HCT116 (cell line): ENCODE results near the gene TOMM22. TPM values are rescaled to one million over a fixed set of nuclear protein-coding genes. Genes with fewer than 3 reads are reported as not detected.

Source experiments
- ATAC-seq: fragments of 200-7000 bp; cut with Tn5 transposase; 2 replicates; pipeline ENCODE4 v1.9.1; 2020; ENCODE audit warnings: mild to moderate bottlenecking, moderate library complexity
- BruUV-seq: library from RNA; stranded (reverse); fragments of 400-500 nt; replicated peaks from 2 replicates; lab custom pipeline; 2021; lab: Mats Ljungman, UMichigan
- CTCF ChIA-PET: fragments of 300-600 bp; sonication (Branson Sonifier 250); formaldehyde crosslinking; loops from one replicate; lab custom pipeline; 2021; ENCODE audit warnings: antibody characterized with exemption; lab: Charles Lee
- POLR2A ChIA-PET: fragments of 300-600, 350-600 bp; sonication (Branson Sonifier 250); formaldehyde crosslinking; loops from one replicate; lab custom pipeline; 2021; ENCODE audit warnings: antibody characterized with exemption; lab: Charles Lee
- RAD21 ChIA-PET, 2 experiments: fragments of 300-600 bp; sonication (Branson Sonifier 250); formaldehyde crosslinking; loops; one replicate each; lab custom pipeline; 2023; ENCODE audit warnings: low total read pairs in 2 of 2; ENCODE audit not compliant: uncharacterized antibody in 2 of 2, unreplicated experiment in 2 of 2, low non-redundant PET in 1 of 2; lab: Charles Lee
- DNase-seq: peaks from one replicate; pipeline ENCODE4 v3.0.0-alpha.2; 2010; ENCODE audit warnings: low read depth, low spot score
- H2AFZ ChIP-seq: fragments of 200-600 bp; shearing (Covaris generic), sonication (generic); 2 replicates; pipeline ENCODE4 v1.6.1; 2017; ENCODE audit warnings: low read depth, mixed run types, mixed read lengths, antibody characterized with exemption, low read length; ENCODE audit not compliant: poor library complexity, severe bottlenecking
- H3K27ac ChIP-seq: 2 replicates; pipeline ENCODE4 v1.5.1; 2012; ENCODE audit warnings: low read depth, low read length
- H3K27me3 ChIP-seq: fragments of 200-600 bp; sonication (generic); 2 replicates; pipeline ENCODE4 v1.6.1; 2016; ENCODE audit warnings: mixed run types, low read length, mixed read lengths; ENCODE audit not compliant: insufficient read depth
- H3K36me3 ChIP-seq, 2 experiments: fragments of 200-500 bp in 1 of 2; fragments of 200-600 bp in 1 of 2; sonication (Bioruptor generic) in 1 of 2; sonication (generic) in 1 of 2; 2 replicates each; pipeline versions ENCODE4 v1.5.1 to v1.6.1; 2014 to 2016; ENCODE audit warnings: low read length in 2 of 2, inconsistent platforms in 1 of 2, mixed read lengths in 1 of 2, mixed run types in 1 of 2; ENCODE audit not compliant: insufficient read depth in 2 of 2, control insufficient read depth in 1 of 2
- H3K4me1 ChIP-seq, 2 experiments: fragments of 200-600 bp in 1 of 2; sonication (generic) in 1 of 2; 2 replicates each; pipeline versions ENCODE4 v1.5.1 to v1.6.1; 2012 to 2017; ENCODE audit warnings: low read length in 2 of 2, inconsistent platforms in 1 of 2, mild to moderate bottlenecking in 1 of 2, mixed read lengths in 1 of 2, mixed run types in 1 of 2, moderate library complexity in 1 of 2; ENCODE audit not compliant: insufficient read depth in 2 of 2, control insufficient read depth in 1 of 2
- H3K4me2 ChIP-seq: fragments of 200-600 bp; sonication (generic); 2 replicates; pipeline ENCODE4 v1.6.1; 2017; ENCODE audit warnings: mixed run types, low read length, mixed read lengths
- H3K4me3 ChIP-seq, 2 experiments: fragments of 200-600 bp in 1 of 2; sonication (generic) in 1 of 2; replicated peaks in 1 of 2; 2 replicates each; pipeline ENCODE4 v1.5.1; 2011 to 2016; ENCODE audit warnings: low read length in 2 of 2, control low read depth in 1 of 2, low read depth in 1 of 2, mild to moderate bottlenecking in 1 of 2, mixed read lengths in 1 of 2, mixed run types in 1 of 2
- H3K79me2 ChIP-seq: fragments of 200-600 bp; sonication (generic); 2 replicates; pipeline ENCODE4 v1.6.1; 2017; ENCODE audit warnings: mild to moderate bottlenecking, mixed run types, low read length, moderate library complexity, mixed read lengths; ENCODE audit not compliant: insufficient read depth
- H3K9ac ChIP-seq: fragments of 200-600 bp; sonication (generic); 2 replicates; pipeline ENCODE4 v1.6.1; 2016; ENCODE audit warnings: low read length, mixed read lengths
- H3K9me2 ChIP-seq: fragments of 200-600 bp; sonication (generic), shearing (Covaris generic); 2 replicates; pipeline ENCODE4 v1.6.1; 2017; ENCODE audit warnings: mixed run types, mild to moderate bottlenecking, moderate library complexity; ENCODE audit not compliant: insufficient read depth
- H3K9me3 ChIP-seq, 2 experiments: fragments of 200-500 bp in 1 of 2; fragments of 200-600 bp in 1 of 2; sonication (Bioruptor generic) in 1 of 2; sonication (generic) in 1 of 2; 2 replicates each; pipeline ENCODE4 v1.6.1; 2014 to 2017; ENCODE audit warnings: low read length in 2 of 2, mixed read lengths in 2 of 2, inconsistent platforms in 1 of 2, low read depth in 1 of 2, mild to moderate bottlenecking in 1 of 2, mixed run types in 1 of 2, moderate library complexity in 1 of 2; ENCODE audit not compliant: control insufficient read depth in 1 of 2, insufficient read depth in 1 of 2
- H4K20me1 ChIP-seq: fragments of 200-600 bp; sonication (generic), shearing (Covaris generic); 2 replicates; pipeline ENCODE4 v1.6.1; 2017; ENCODE audit warnings: mixed run types, mild to moderate bottlenecking, moderate library complexity; ENCODE audit not compliant: insufficient read depth
- CBX3 ChIP-seq: IDR thresholded peaks from 2 replicates; pipeline ENCODE4 v1.6.1; 2012; ENCODE audit warnings: low read depth
- CEBPB ChIP-seq: IDR thresholded peaks from 2 replicates; pipeline ENCODE4 v1.6.1; 2012; ENCODE audit warnings: low read depth
- EGR1 ChIP-seq: IDR thresholded peaks from 2 replicates; pipeline ENCODE4 v1.6.1; 2012; ENCODE audit warnings: low read depth
- ELF1 ChIP-seq: IDR thresholded peaks from 2 replicates; pipeline ENCODE4 v1.6.1; 2012; ENCODE audit warnings: low read depth, borderline replicate concordance
- EZH2 ChIP-seq: fragments of 200-600 bp; sonication (generic); IDR thresholded peaks from 2 replicates; pipeline ENCODE4 v1.6.1; 2017; ENCODE audit warnings: antibody characterized with exemption, mixed run types
- EZH2phosphoT487 ChIP-seq: fragments of 200-600 bp; IDR thresholded peaks from 2 replicates; pipeline ENCODE4 v1.6.1; 2018; ENCODE audit warnings: antibody characterized with exemption, borderline replicate concordance
- POLR2A ChIP-seq: IDR thresholded peaks from 2 replicates; pipeline ENCODE4 v1.7.0; 2011; ENCODE audit warnings: borderline replicate concordance; ENCODE audit not compliant: insufficient read depth, insufficient read length; ENCODE audit errors: extremely low read depth
- POLR2AphosphoS5 ChIP-seq: IDR thresholded peaks from 2 replicates; pipeline ENCODE4 v1.6.1; 2011; ENCODE audit warnings: mild to moderate bottlenecking, low read depth, low read length, moderate library complexity
- RAD21 ChIP-seq: IDR thresholded peaks from 2 replicates; pipeline ENCODE4 v1.6.1; 2012; ENCODE audit warnings: low read depth, mild to moderate bottlenecking
- REST ChIP-seq: IDR thresholded peaks from 2 replicates; pipeline ENCODE4 v1.6.1; 2012; ENCODE audit warnings: low read depth
- SIN3A ChIP-seq: IDR thresholded peaks from 2 replicates; pipeline ENCODE4 v1.6.1; 2012; ENCODE audit warnings: low read depth
- SP1 ChIP-seq: IDR thresholded peaks from 2 replicates; pipeline ENCODE4 v1.6.1; 2012; ENCODE audit warnings: low read depth
- SRF ChIP-seq: IDR thresholded peaks from 2 replicates; pipeline ENCODE4 v1.6.1; 2012; ENCODE audit warnings: low read depth
- TCF7L2 ChIP-seq: IDR thresholded peaks from 2 replicates; pipeline ENCODE4 v1.7.0; 2011; ENCODE audit warnings: borderline replicate concordance, inconsistent platforms; ENCODE audit not compliant: insufficient read depth, insufficient read length; ENCODE audit errors: extremely low read depth
- YY1 ChIP-seq: IDR thresholded peaks from 2 replicates; pipeline ENCODE4 v1.6.1; 2011; ENCODE audit warnings: low read length, low read depth, moderate library complexity, mild to moderate bottlenecking; ENCODE audit not compliant: insufficient replicate concordance; ENCODE audit errors: extremely low read depth
- ZBTB33 ChIP-seq: IDR thresholded peaks from 2 replicates; pipeline ENCODE4 v1.6.1; 2011; ENCODE audit warnings: mild to moderate bottlenecking, low read length, moderate library complexity; ENCODE audit not compliant: insufficient replicate concordance; ENCODE audit errors: extremely low read depth
- ZNF274 ChIP-seq: fragments of 200-500 bp; sonication (Bioruptor generic); IDR thresholded peaks from 2 replicates; pipeline ENCODE4 v1.6.1; 2014; ENCODE audit warnings: mild to moderate bottlenecking, low read depth, low read length, inconsistent platforms
- intact Hi-C: fragments of 100-400 bp; cut with micrococcal nuclease; formaldehyde crosslinking; loops from 2 replicates; pipeline ENCODE4 v1.10.0; 2022
- total RNA-seq: library from RNA; stranded (reverse); gene quantifications from one replicate; pipeline ENCODE4 v1.2.1, GENCODE V29; 2021; ENCODE audit not compliant: unreplicated experiment
- TF ChIP-seq, protein P1 (sequence below): IDR thresholded peaks from 2 replicates; pipeline ENCODE4 v1.6.1; 2012
- TF ChIP-seq, protein P2 (sequence below), 3 experiments: fragments of 200-600 bp in 1 of 3; sonication (generic) in 1 of 3; IDR thresholded peaks in 2 of 3; conservative IDR thresholded peaks in 1 of 3; 2 replicates each; pipeline ENCODE4 v1.5.1; 2012 to 2017; ENCODE audit warnings: low read depth in 2 of 3, low read length in 2 of 3, antibody characterized with exemption in 1 of 3, borderline replicate concordance in 1 of 3, control low read depth in 1 of 3, mild to moderate bottlenecking in 1 of 3, mixed read lengths in 1 of 3, mixed run types in 1 of 3, moderate library complexity in 1 of 3; ENCODE audit not compliant: insufficient read depth in 1 of 3

The TOMM22 gene
- total RNA-seq, 1 experiment from 2014 or later = 136 TPM

DNA sequence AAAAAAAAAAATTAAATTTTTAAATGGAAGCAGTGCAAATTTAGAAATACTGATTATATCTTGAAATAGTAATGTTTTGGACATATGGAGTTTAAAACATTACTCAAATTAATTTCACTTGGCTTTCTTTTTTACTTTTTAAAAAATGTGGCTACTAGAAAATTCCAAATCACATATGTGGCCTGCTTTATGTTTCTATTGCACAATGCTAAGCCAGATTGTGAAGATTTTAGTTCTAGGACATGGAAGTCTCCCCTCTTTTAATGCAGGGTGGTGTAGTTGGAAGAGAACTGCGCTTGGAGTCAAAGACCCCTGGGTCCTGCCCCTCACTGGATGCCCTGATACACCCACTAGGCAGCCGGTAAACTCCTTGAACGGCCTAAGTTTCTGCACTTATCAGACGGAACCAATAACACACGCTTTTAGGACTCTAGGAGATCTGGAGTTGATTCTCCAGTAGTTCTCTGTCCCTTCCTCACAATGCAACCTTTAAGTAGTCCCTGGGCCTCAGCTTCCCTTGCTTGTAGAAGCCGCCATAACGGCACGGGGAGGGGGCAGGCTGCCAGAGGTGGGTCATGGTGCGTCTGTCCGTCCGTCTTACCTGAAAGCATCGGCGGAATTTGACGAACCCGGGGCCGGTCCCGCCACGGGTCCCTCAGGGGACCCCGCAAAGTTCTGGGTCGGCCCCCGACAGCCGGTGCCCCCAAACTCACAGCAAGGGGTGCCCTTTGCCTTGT is 26.1 kb upstream of the TOMM22 start:
- no peaks in the 10 kb centered on the region for H3K27me3 ChIP-seq
- ChIA-PET CTCF (no interaction called here), POLR2A (no interaction called here), RAD21 (no interaction called here)
- H3K4me2 ChIP-seq = peak overlapping the region; percentile 96
- peak overlapping the region; percentile 84 for H3K9ac ChIP-seq
- peaks cover 4 to 24% of the 10 kb centered on the region in 2 experiments; a peak in 3 of 4 replicates for H3K4me1 ChIP-seq
- no peaks in the 10 kb centered on the region for H3K9me2 ChIP-seq
- no peak for DNase-seq
- BruUV-seq = TSS peak; percentile 88
- H4K20me1 ChIP-seq = no peaks in the 10 kb centered on the region
- intact Hi-C loops = loop anchor here (2.0 kb wide), 1 partner anchor 25 kb away; the partner anchor contains the start of gene TOMM22
- peak overlapping the region; percentile 94 for H2AFZ ChIP-seq
- peak overlapping the region; percentile 84 for H3K27ac ChIP-seq
- no peaks in the 10 kb centered on the region for H3K36me3 ChIP-seq
- H3K9me3 ChIP-seq = no peaks in the 10 kb centered on the region
- TF ChIP-seq POLR2A = no peak
- TF ChIP-seq, protein P1, sequence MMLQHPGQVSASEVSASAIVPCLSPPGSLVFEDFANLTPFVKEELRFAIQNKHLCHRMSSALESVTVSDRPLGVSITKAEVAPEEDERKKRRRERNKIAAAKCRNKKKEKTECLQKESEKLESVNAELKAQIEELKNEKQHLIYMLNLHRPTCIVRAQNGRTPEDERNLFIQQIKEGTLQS = no peak
- no peak for TF ChIP-seq ZNF274
- TF ChIP-seq RAD21 = no peak
- TF ChIP-seq CEBPB = no peak
- no peak for TF ChIP-seq ELF1
- no peak for TF ChIP-seq ZBTB33
- TF ChIP-seq, protein P2, sequence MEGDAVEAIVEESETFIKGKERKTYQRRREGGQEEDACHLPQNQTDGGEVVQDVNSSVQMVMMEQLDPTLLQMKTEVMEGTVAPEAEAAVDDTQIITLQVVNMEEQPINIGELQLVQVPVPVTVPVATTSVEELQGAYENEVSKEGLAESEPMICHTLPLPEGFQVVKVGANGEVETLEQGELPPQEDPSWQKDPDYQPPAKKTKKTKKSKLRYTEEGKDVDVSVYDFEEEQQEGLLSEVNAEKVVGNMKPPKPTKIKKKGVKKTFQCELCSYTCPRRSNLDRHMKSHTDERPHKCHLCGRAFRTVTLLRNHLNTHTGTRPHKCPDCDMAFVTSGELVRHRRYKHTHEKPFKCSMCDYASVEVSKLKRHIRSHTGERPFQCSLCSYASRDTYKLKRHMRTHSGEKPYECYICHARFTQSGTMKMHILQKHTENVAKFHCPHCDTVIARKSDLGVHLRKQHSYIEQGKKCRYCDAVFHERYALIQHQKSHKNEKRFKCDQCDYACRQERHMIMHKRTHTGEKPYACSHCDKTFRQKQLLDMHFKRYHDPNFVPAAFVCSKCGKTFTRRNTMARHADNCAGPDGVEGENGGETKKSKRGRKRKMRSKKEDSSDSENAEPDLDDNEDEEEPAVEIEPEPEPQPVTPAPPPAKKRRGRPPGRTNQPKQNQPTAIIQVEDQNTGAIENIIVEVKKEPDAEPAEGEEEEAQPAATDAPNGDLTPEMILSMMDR (IDR thresholded peaks at IDR 0.05 in 2 of 3, conservative IDR thresholded peaks at IDR 0.05 in 1 of 3; ENCODE audit: borderline replicate concordance in 1 of 3, insufficient read depth in 1 of 3, low read depth in 2 of 3, low read length in 2 of 3) = no peak
- TF ChIP-seq EGR1 = no peak
- no peak for TF ChIP-seq CBX3
- no peak for TF ChIP-seq TCF7L2
- no peak for TF ChIP-seq POLR2AphosphoS5
- TF ChIP-seq SP1 = no peak
- no peak for TF ChIP-seq YY1
- TF ChIP-seq REST = no peak
- no peak for TF ChIP-seq SIN3A
- TF ChIP-seq EZH2phosphoT487 = no peak
- TF ChIP-seq SRF = no peak
- TF ChIP-seq EZH2 = no peak
- TF ChIP-seq, all 23 proteins: peak for 0
- Histone ChIP-seq H3K4me3 (peak overlapping the region; percentile 82 to 84), H3K79me2 (peaks cover 12% of the 10 kb centered on the region)
- ATAC-seq = peak; percentile 30
